GM18867 (cell line): Measurements from ENCODE around the gene ARL4C.
A peak's percentile ranks its signal among the peaks of the same experiment; 100 is the strongest.

Source experiments
- ATAC-seq: cut with Tn5 transposase; IDR thresholded peaks from one replicate; pipeline ENCODE4 v1.9.1; 2021; ENCODE audit warnings: mild to moderate bottlenecking, moderate library complexity; ENCODE audit not compliant: unreplicated experiment

Gene ARL4C

DNA sequence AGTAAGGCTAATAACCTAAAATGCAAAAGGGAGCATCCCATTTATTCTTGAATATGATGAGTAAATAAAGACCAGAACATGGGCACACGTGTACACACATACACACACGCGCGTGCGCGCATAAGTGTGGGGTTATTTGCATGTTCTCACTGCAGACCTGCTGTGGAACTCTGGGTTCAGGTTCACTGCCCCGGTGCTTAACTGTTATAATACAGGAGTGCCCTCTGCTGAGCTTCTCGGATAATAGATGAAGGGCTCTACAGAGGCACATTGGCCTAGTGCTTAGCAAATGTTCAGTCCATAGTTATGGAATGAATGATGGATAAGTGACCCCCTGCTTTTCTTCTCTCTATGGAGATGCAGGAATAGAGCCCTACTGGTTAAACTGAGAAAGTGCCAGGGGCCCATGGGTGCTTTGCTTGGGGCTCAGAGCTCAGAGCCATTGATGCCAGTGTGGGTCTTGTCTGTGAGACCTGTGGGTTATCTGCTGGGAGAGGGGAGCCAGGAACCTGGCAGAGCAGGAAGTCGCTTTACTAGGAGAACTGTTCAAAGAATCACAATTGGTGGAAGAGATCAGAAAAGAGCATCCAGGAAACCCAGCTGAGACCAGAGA is 3.6 kb upstream of the ARL4C start:
- peak; percentile 53 for ATAC-seq

DNA sequence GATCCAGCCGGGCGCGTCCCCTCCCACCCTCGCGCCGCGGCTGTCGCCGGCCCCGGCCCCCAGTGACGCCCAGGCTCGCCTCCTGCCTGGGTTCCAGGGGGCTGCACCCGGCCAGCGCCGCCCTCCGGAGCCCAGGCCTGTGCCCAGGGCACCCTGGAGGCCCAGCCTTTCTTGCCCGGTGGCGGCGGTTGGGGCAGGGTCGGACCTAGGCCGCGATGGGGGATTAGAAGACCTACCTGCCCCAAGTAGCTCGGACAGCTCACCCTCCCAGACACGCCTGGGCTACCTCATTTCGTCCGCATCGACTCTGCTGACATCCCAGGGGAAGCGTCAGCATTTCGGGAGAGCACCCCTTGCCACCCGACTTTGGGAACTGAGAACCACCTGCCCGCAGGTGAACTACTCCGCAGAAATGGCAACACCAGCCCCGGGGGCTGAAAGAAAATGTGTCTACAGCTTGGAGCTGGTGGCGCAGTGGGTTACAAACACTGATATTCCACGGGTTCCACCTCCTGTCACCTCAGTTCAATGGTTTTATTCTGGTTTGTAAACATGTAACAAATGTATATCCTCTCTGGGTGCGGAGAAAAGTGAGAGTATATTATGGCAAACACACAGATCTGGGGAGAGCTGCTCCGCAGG is 834 bp upstream of the ARL4C start:
- ATAC-seq, result no peak

DNA sequence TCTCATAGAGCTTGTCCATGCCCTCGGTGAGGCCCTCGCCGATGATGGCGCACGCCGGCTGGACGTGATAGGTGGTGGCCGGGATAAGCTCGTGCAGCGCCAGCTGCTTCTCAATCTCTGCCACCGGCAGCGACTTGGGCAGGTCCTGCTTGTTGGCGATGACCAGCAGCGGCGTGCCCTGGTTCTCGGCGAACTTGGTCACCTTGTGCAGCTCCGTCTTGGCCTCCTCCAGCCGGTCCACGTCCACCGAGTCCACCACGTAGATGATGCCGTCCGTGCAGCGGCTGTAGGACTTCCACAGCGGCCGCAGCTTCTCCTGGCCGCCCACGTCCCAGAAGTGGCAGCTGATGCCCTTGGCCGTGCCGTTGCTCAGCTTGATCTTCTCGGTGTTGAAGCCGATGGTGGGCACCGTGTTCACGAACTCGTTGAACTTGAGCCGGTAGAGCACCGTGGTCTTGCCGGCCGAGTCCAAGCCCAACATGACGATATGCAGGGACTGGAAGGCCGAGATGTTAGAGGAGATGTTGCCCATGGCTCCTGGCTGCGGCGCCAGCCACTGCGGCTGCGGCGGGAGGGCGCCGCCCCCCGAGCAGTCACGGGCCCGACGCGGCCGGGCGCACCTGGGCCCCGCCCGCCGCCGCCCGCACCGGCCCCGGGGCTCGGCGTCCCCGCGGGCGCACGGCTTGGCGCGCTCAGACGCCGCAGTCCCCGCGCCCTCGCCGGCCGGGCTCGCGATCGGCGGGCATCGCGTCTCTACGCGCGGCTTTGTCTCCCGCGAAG is 636 bp downstream of the ARL4C start:
- ATAC-seq, result peak; percentile 58

DNA sequence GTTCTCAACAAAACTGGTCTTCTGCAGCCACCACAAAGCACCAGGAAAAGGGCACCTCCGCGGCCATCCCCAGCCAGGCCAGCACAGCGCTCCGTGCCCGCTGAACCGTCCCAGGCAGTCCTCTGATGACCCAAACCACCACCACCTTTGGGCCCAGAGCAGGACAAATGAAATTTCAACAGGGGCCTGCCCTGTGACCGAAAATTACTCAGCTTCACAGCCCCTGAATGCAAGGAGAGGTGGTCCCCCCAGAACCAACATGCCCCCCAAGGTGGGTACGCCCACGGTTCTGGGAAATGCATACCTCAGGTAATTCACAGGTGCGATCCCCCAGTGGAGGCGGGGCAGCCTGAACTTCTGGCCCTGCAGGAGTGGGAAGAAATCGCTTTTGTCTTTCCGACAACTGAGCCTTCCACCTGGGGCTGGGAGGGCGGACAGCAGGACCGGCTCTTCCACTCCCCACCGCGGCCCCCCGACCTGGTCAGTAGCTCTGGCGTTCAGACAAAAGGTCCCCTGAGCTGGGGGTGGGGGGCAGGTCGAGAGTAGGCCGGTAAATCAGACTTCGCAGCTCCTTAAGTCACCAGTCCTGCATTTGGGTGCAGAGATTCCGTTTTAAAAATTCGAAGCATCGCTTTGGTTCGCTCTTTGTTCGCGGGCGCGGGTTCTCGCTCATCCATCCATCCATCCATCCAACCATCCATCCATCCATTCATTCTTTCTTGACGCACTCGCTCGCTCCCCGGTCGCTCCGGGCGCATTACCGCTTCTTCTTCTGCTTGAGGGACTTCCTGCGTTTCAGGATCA is 1.4 kb downstream of the ARL4C start:
- no peak for ATAC-seq

DNA sequence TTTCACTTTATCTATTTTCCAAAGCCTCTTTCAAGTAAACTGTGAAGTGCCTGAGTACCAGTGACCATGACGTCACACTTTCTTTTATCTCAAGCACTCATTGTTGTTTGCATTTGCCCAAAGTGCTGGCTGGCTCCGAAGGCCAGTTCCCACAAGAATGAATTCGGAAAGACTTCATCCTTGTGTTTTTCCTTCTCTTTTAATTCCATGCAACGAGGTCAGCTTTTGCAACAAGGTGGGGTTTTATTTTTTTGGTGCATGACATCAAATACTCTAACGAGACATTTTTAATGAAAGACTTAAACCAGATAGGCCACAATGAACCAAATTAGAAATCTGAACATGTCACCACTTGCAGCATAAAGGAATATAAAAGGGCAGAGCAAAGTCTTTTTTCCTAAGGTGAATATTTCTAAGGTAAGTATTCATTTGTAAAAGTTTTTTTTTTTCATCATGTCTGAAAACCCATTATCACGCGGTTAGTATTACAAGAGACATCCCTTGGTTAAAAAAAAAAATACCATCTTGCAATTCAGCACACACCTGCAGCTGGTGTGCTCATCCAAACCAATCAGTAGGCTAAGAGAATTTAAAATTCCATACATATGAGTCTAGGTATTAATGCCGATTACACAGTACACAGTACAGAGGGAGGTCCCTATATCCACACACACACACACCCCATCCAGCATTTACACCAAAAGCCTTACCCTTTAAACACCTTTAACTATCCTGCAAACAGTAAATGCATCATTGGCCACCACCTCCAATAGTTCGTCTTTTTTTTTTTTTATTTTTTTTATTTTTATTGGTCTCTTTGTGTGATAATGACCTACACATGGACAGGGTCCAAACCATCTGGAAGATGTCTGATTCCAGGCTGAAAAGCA is 2.3 kb downstream of the ARL4C start:
- no peak for ATAC-seq

DNA sequence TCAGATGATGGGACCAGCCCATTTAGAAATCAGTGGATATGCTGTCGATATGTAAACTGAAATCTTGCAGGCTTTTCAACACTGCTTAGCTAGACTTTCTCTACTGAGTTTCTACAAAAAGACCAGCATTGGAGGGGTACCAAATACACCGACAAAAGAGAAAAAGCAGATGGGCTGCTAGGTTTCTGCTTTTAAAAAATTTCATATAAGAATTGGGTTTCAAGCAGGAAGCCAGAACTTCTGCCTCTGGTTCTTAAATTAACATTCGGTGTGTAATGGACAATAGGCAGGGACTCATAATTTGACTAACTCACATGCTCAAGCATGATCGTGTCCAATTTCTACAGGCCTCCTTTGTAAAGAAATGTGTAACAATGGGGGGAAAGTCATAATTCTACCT is 3.1 kb downstream of the ARL4C start:
- ATAC-seq, result no peak

DNA sequence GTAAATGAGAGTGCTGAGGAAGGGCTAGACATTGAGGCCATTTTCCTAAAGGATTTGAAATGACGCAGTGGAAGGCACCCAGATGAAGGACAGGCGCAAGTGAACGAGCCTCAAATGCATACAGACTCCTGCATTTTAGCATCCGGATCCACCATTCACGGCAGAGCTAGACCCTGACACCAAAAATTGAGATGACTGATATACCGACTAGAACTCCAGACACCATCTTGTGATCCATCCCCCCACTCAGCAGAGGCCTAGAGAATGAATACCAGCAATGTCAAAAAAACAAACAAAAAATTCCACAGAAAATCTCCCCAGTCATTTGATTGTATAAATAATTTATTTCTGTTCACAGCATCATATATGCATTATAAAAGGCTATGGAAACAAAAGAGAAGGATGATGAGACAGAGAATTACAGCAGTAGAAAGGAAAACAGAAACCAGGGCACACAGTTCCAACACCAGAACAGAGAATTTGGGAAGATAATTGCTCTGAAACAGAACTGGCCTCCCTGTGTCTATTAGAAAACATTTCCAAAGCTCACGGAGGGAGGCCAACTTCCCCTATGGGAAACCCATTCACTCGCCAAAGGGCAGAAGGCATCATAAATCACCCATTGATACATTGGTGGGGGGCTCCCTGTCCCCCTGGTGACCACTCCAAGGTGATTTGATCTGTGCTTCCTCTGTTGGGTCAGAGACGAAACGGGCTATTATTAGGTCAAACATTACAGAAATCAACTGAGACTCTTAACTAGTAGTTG is 4.0 kb downstream of the ARL4C start:
- no peak for ATAC-seq

DNA sequence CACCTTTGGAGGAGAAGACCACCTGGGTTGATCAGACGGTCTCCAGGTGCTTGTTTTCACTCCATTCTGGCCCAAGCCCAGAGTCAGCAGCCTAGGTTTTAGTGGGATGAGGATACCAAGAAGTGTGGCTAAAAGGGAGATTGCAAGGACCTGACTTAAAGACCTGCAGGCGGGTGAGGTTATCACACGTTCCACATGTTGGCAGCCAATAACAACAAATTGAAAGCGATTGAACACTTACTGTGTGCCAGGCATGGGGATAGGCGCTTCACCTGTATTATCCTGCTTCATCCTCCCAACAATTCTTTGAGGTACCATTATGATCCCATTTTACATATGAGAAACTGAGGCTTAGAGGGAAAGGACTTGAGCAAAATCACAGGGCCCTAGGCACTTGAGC is 5.0 kb downstream of the ARL4C start:
- ATAC-seq, result no peak

DNA sequence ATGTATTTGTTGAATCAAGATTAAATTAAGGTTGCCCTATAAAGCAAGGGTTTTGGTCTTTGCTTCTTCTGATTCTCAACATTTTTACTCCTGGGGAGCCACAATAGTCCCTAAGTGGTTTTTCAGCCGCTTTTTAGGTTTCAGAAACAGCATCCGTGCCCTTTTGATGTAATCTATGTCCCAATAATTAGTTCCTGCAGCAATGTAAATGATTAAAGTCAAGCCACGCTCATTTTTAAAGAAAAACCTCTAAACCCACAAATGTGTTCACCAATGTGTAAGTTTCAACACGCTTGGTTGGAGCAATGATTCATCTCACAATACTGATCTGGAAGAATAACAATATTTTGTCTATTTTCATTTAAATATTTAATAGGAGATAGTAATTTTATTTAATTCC is 5.6 kb downstream of the ARL4C start:
- ATAC-seq, result no peak

DNA sequence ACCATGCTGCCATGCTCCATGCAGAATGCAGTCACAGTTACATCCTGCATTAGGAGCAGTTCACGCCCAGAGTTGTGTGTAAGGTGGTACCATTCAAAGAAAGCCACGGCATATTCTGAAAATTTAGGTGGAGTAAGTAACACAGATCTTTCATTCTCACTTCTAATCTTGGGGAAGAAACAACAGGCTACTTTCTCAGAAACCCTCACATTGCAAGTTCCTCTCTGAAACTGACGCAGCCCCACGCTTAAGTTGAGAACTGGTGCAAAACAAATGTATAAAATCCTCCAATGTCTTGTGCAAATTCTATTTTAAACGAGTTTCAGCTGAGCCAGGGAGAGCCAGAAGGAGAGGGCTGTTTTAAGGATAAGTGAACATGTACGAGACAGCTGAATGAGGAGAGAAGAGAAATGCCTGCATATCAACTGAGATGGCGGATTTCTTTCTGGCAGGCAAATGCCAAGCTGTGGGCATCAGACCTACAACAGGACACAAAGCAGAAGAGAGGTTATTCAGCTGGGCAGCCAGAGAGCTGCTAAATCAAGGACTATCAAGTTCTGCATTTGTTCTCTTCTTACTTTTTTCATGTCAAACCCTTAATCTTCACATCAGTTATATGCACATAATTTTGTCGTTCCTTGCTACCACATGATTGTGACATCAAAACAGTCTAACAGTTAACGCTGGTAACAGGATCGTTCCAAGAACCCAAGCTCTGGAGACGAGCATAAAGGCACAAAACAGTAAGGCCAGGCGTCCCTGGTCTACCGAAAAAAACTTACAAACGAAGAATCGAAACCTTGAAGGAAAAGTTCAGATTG is 6.4 kb downstream of the ARL4C start:
- ATAC-seq, result peak; percentile 35

DNA sequence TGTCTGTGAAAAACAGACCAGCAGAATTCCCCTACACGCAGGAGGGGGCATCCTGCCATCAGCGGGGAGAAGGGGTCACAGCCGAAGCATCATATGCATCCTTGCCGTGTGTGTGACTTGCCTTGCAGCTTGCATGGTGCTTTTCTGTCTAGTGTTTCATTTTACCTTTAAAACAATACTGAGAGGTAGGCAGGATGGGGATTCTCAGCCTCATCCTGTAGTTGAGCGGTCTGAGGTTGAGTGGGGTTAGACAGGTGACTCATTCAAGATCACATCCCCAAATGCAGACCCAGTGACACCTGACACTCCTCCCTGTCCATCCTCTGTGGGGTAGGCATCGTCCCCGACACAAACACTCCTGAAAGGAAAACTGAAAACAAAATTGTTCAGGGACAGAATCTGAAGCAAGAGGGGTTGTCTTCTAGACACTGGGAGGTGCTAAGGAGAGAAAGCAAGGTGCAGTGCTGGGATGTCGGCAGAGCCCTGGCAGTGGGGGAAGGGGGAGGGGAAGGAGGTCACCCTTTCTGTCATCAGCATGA is 7.9 kb downstream of the ARL4C start:
- peak; percentile 74 for ATAC-seq

DNA sequence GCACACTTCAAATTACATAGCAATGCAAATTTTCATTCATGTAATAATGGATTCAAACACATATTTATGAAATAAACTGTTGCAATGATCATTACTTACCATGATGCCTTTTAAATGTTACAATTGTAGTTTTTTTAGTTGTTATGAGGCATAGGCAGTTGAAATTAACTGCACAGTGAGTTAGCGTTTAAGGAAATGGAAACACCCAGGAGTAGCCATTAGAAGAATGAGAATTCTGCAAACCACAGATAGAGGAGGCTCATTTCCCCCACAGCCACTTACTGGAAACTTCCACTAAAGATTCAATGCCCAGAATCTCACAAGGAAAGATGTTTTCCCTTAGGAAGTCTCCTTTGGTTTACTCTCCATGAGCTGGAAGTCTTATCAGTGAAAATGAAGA is 8.4 kb downstream of the ARL4C start:
- ATAC-seq, result no peak

DNA sequence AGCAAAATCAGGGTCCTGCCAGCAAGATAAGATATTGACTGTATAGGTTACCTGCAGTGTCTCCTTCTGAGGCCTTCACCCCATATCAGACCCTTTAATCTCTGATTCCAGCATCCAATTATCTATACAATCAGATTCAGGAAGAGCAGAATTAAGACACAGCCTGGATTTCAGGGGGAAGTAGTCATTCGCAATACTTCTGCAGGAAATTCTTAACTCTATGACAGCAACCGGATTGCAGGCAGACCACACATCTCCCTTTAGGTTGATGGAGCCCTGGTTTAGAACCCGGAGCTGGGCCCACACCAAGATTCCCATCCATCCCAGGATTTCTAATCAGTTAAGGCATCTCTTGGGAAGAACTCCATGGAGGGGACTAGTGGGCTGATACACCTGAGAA is 9.5 kb downstream of the ARL4C start:
- no peak for ATAC-seq

DNA sequence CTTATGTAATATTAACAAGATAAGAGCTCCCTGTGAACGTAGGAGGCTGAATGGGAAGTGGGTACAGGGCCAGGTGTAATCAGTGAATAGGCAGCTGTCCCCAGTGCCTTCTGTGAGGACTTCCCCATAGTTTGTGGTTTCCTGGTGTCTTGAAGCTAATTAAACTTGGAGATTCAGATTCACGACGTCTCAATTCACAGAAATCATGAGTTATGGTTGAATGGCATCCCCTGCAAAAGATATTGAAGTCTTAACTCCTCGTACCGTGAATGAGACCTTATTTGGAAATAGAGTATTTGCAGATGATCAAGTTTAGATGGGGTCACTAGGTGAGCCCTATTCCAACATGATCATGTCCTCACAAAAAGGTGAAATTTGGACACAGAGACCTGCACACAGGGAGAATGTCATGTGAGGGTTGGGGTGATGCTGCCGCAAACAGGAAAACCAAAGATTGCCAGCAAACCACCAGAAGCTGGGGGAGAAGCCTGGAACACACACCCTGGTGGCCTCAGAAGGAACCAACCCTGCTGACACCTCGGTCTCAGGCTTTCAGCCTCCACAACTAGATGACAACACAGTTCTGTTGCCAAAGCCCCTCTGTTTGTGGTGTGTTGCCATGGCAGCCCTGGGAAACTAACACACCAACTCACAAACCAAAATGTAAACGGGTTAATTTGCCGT is 13.2 kb downstream of the ARL4C start:
- ATAC-seq, result peak; percentile 65

DNA sequence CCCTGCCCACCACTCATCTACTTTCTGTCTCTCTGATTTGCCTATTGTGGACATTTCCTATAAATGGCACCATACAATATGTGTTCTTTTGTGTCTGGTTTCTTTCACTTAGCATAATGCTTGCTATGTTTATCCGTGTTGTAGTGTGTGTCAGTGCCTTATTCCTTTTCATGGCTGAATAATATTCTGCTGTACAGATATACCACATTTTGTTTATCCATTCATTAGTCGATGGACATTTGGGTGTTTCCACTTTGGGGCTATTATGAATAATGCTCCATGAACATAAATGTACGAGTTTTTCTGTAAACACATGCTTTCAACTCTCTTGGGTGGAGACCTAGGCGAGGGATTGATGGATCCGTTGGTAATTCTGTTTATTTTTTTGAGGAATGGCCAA is 15.6 kb downstream of the ARL4C start:
- ATAC-seq, result no peak

DNA sequence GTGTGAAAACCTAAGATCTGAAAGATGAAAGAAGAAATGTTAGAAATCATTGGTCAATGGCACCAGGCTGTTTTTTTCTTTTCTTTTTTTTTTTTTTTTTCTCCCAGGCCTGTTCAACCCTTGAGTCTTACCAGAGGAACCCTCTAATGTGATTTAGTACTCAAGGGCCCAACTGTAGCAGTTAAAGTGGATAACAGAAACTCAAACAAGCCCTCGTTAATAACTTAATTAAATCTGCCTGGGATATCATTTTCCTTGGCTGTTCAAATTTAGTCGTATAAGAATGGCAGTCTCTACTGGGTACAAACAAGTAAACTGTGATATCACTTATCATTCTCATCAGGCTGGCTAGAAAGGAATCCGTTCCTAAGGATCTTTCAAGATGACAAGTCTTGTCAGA is 16.5 kb downstream of the ARL4C start:
- no peak for ATAC-seq

DNA sequence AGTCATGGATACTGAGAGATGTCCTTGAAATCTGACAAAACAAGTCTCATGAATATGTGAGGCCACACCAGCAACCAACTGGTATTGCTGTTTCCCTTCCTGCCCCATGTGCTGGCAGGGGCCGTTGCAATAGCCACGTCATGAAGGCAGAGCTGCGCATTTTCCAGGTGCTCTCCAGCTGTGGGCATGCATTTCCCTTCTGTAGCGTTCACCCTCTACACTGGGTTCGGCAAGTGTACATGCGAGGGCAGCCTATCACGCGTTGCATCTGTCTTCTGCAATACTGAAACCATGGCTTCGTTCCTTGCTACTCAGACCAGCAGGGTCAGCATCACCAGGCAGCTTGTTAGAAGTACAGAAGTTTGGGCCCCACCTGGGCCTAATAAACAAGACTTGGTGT is 17.4 kb downstream of the ARL4C start:
- ATAC-seq, result no peak
